Gastroesophageal sphincter (tissue), 3 donors: ENCODE measurements around the gene OPRL1.

ENCODE experiments used
- CTCF ChIP-seq, 4 experiments: fragments of 200-600 bp in 2 of 4; fragments of 450-650 bp in 2 of 4; sonication (generic) in 1 of 4; IDR thresholded peaks; one replicate each; pipeline ENCODE4 v1.5.1; 2017 to 2019; ENCODE audit warnings: antibody characterized with exemption in 4 of 4, mild to moderate bottlenecking in 2 of 4, moderate library complexity in 2 of 4
- POLR2A ChIP-seq, 2 donors: fragments of 450-650 bp; IDR thresholded peaks; one replicate each; pipeline ENCODE4 v1.6.1; 2017; ENCODE audit warnings: antibody characterized with exemption in 2 of 2, mild to moderate bottlenecking in 2 of 2, moderate library complexity in 1 of 2
- POLR2AphosphoS5 ChIP-seq: sonication (generic); formaldehyde crosslinking; IDR thresholded peaks from one replicate; pipeline ENCODE4 v1.6.1; 2017; ENCODE audit warnings: antibody characterized with exemption

DNA sequence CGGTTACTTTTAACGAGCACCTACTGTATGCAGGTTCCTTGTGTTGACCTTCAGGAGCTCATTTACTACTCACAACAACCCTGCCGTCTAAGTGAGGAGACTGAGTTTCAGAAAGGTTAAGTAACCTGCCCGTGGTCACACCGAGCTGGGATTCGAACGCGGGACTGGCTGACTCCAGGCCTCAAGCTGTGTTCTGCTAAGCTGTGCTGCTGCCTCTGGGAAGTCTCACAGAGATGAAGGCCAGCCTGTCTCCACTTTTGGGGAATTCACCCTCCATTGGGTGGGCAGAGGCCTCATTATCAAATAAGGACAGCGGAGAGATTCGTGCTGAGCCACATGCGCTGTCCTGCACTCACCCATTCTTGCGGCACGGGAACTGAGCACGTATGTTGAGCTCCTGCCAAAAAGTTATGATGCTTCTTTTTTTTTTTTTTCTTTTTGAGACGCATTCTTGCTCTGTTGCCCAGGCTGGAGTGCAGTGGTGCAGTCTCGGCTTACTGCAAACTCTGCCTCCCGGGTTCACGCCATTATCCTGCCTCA, 58.5 kb downstream of the OPRL1 start:
- no peak for TF ChIP-seq POLR2AphosphoS5
- TF ChIP-seq CTCF (IDR thresholded peaks at IDR 0.05), result no peak
- no peak for TF ChIP-seq POLR2A (IDR thresholded peaks at IDR 0.05)
